ENCODE data around the gene TEX13C. TPM values are rescaled to one million over a fixed set of nuclear protein-coding genes. Genes with fewer than 3 reads are reported as not detected.

TEX13C gene
- total and polyA plus RNA-seq, 9 donors = under 0.01 TPM; not detected in 8

DNA sequence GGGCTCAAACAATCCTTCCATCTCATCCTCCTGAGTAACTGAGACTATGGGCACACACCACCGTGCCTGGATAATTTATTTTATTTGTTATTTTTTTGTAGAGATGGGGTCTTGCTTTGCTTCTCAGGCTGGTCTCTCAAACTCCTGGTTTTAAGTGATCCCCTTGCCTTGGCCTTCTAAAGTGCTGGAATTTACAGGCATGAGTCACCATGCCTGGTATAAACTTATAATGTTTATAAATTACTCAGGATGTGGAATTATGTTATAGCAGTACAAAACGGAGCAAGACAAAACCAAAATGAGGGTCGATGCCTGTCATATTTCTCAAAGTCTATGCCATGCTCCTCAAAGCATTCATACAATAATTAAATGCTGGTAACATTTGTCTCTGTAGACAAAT, 29.8 kb upstream of the TEX13C start:
- no peak for DNase-seq
- no peak overlapping the region for H3K4me3 ChIP-seq
- WGBS, 3 donors = 37 to 54% (median 45%) methylated on average over 3 of the region's 3 CpGs
- H3K27ac ChIP-seq = no peak overlapping the region
- no peaks in the 10 kb centered on the region for H3K9me3 ChIP-seq
- intact Hi-C loops (cut with DNase I) = no loop called here
- TF ChIP-seq EP300 (IDR thresholded peaks at IDR 0.05) = no peak
- no peak for TF ChIP-seq POLR2A (IDR thresholded peaks at IDR 0.05)
- no peak for TF ChIP-seq CTCF (IDR thresholded peaks at IDR 0.05)
- no peaks in the 10 kb centered on the region for H3K4me1 ChIP-seq (ENCODE audit: insufficient read depth)
- H3K36me3 ChIP-seq = no peaks in the 10 kb centered on the region
- no peaks in the 10 kb centered on the region for H3K27me3 ChIP-seq

GRCh38 chrX:125291124-125291523, 28.5 kb upstream of the TEX13C start:
- H3K36me3 ChIP-seq = no peaks in the 10 kb centered on the region
- intact Hi-C loops (cut with DNase I) = no loop called here
- no peak overlapping the region for H3K27ac ChIP-seq
- TF ChIP-seq POLR2A (IDR thresholded peaks at IDR 0.05) (no peak), CTCF (IDR thresholded peaks at IDR 0.05) (no peak), EP300 (IDR thresholded peaks at IDR 0.05) (no peak)
- H3K27me3 ChIP-seq = no peaks in the 10 kb centered on the region
- H3K4me3 ChIP-seq = no peak overlapping the region
- H3K4me1 ChIP-seq (ENCODE audit: insufficient read depth) = no peaks in the 10 kb centered on the region
- DNase-seq = no peak
- H3K9me3 ChIP-seq = no peaks in the 10 kb centered on the region

DNA sequence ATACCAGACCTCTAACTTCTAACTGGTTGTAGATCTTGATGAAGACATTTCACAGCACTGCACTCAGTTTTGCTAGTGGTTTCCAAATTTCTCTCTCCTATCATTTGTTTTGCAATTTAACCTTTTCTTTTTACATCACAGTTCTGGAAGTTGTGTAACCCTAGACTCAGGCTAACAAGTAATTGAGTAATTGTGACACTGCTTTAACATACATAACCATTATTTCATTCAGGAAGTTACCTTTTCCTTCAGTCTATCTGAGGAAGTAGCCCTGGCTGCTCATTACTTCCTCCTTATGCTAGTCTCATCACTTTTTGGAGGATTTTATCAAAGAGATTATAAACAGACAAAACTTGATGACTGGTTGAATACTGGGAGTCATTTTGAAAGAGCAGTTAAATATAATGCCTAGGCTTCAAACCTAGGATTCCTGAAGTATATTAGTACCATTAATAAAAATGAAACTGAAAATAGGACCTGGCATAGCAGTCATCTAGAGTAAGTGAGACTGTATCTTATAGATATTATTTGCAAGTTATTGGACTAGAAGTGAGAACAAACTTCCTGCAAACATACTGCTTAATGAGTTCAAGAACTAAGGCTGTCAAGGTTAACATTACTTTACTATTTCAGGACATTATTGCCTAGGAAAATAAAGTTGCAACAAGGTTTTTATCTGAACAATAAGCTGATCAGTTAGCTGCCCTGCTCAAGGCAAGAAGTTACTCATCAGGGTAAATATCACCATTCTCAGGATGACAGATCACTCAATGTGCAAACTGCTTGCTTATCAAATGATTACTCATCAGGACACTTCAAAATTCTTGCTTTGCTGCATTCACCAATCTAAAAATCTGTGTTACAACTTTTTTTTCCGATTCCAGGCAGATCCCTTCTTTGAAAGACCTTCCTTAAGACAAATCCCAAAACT, 25.6 kb upstream of the TEX13C start:
- Histone ChIP-seq H3K27me3 (no peaks in the 10 kb centered on the region), H3K4me1 (ENCODE audit: insufficient read depth) (no peaks in the 10 kb centered on the region), H3K4me3 (no peak overlapping the region), H3K36me3 (no peaks in the 10 kb centered on the region), H3K27ac (no peak overlapping the region), H3K9me3 (no peaks in the 10 kb centered on the region)
- DNase-seq = no peak
- WGBS, 3 donors = 27 to 38% (median 37%) methylated on average over 1 of the region's 1 CpG
- intact Hi-C loops (cut with DNase I) = no loop called here
- no peak for TF ChIP-seq EP300 (IDR thresholded peaks at IDR 0.05)
- TF ChIP-seq POLR2A (IDR thresholded peaks at IDR 0.05) = no peak
- no peak for TF ChIP-seq CTCF (IDR thresholded peaks at IDR 0.05)

GRCh38 chrX:125295337-125295736, 24.3 kb upstream of the TEX13C start:
- intact Hi-C loops (cut with DNase I) = no loop called here
- DNase-seq = no peak
- WGBS, 3 donors = 76 to 82% (median 80%) methylated on average over 2 of the region's 2 CpGs
- no peak for TF ChIP-seq EP300 (IDR thresholded peaks at IDR 0.05)
- TF ChIP-seq CTCF (IDR thresholded peaks at IDR 0.05) = no peak
- TF ChIP-seq POLR2A (IDR thresholded peaks at IDR 0.05) = no peak
- Histone ChIP-seq H3K27ac (no peak overlapping the region), H3K4me1 (ENCODE audit: insufficient read depth) (no peaks in the 10 kb centered on the region), H3K36me3 (no peaks in the 10 kb centered on the region), H3K27me3 (no peaks in the 10 kb centered on the region), H3K4me3 (no peak overlapping the region), H3K9me3 (no peaks in the 10 kb centered on the region)
